GM21515 (cell line): Measurements from ENCODE around the gene RASSF7.

ENCODE experiments used
- ATAC-seq: cut with Tn5 transposase; IDR thresholded peaks from one replicate; pipeline ENCODE4 v1.9.1; 2021; ENCODE audit not compliant: unreplicated experiment

Gene RASSF7

DNA sequence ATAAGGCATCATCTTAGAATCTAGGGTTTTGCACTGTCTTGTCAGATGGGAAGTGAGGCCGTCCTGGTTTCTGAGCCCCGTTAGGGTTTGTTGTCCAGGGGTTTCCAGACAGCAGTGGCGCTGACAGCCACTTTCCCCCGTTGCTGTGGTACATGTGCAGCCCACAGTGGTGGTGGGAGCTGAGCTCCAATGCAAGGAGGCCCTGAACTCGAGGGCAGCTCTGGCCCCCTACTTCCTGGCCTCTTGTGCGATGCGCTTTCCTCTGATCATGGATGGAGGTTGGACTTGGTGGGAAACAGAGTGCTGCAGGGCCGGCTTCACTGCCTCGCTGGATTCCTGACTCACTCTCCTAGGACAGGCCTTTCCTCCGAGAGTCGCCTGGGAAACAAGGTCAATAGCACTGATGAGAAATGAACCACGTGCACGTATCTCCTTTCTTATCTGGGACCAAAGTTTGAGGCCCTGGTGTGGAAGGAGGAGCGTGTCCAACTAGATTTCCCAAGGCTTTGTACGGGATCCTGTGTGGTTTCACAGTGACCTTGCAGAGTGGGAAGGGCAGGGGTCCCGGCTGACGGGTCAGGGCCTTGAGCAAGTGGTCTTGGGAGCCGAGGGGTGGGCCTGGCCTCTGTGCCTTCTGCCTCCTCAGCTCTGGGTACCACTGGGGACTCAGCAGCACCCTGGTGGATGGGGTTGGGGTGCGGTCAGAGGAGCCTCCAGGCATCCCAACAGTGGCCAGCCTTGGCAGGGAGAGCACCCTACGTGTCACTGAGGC, 19.2 kb downstream of the RASSF7 start:
- no peak for ATAC-seq

DNA sequence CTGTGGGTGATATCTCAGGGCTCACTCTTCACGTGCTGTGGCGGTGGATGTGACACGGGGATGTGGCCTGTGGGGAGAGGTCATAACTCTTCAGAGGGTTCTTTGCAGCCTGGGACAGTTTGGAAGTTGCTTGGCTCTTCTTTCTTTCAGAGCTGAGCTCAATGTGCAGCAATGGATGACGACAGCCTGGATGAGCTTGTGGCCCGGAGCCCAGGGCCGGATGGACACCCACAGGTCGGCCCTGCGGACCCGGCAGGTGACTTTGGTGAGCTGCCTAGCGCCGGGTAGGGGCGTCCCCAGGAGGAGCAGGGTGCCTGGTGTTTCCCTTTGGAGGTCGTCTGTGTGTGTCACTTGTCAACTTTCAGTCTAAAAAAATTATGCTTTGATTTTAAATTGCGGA, 20.6 kb downstream of the RASSF7 start:
- ATAC-seq, result no peak

DNA sequence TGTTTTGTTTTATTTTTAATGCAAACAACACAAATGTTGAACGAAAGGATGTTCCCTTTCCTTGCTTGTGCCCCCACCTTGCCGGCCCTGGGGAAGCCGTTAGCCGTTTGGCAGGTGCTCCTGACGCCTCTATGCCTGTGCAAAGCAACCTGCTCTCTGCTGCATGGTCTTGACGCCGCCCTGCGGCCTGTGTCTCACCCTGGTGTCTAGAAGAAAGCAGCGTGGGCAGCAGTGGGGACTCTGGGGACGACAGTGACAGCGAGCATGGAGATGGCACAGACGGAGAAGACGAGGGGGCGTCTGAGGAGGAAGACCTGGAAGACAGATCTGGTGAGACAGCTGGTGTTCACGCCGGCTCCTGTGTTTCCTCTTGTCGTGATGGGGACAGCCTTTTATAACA, 21.0 kb downstream of the RASSF7 start:
- no peak for ATAC-seq

DNA sequence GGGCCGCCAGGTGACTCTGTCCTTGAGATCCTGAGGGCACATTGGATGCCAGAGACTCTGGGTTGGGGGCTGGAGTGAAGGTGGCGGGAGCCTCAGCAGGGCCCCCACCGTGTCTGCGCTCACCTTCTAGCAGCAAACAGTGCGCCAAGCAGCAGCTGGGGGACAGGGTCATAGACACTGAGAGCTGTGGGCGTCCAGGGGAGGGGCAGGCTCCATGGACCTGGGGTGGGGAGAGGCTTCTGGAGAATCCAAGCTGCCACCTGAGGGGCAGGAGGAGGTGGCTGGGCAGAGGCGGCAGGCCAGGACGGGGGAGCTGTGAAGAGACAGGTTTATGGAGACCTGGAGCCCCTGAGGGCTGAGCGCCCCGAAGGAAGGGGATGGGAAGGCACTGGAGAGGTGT, 23.5 kb downstream of the RASSF7 start:
- no peak for ATAC-seq

DNA sequence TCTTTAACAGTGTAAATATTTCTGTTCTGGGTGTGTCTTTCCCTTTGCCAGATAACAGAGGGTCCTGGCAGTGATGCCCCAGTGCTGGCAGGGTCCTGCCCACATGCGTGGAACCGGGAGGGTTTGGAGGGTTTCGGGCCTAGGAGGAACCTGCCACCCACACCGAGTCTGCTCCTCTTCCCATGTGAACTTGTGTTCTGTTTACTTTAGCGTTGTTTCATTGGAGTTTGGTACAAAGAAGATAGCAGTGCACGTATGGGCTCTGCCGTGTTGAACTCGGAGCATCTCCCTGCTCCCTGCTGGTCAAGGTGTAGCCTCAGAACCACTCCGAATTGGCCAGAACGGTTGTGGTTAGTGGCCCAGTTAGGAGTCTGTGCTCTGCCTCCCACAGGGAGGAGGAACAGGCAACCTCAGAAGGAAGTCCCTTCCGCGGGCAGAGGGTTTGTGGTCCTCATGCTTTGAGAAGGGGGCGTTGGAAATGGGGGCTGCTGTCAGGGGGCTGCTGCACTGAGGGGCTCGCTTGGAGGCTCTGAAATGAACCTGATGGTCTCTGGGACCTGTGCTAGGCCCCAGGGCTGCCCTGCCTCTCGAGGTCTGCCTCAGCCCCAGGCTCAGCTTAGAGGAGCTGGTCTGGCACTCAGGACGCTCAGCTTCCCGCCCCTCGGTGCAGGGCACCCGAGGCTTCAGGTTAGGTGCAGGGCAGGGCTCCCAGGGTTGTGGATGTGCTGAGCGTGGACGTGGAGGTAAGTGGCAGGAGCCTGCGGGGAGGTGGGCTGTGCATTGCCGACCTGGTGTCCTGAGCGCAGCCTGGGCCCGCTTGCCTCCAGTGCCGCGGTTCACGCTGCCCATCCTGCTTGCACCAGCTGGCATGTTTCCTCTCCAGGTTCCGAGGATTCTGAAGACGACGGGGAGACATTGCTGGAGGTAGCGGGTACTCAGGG, 25.9 kb downstream of the RASSF7 start:
- no peak for ATAC-seq

DNA sequence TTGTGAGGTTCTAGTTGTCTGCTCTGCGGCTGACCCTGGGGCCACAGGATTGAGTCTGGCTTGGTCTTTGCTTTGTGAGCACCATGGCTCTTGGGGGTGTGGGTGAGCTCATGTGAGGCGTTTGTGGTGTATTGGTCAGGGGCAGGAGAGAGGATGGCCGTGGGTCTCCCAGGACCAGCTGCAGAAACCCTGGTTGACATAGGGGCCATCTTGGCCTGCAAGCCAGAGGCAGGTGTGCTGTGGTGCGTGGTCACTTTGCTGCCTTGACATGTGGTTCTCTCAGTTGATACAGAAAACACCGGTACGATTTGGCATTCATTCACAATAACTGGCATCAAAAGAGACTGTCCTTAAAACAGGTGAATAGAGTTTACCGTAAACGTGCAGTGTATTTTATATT, 26.8 kb downstream of the RASSF7 start:
- ATAC-seq, result no peak

DNA sequence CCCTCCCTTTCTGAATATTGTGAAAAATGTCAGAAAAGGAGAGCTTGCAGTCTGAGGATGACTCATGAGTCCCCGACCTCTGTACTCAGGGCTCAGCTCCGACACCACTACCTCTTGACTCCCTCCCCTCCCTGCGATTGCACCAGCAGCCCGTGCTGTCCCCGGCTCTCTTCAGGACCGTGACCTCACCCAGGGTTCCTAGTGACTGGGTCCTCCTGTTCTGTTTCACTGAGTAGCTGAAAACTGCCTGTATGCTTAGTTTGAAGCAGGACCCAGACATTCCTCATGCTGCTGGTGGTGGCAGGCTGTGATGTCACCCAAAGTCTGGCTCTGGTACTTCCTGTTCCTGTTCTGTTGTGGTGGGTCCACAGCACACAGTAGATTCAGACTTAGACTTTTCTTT, 27.2 kb downstream of the RASSF7 start:
- ATAC-seq, result no peak

DNA sequence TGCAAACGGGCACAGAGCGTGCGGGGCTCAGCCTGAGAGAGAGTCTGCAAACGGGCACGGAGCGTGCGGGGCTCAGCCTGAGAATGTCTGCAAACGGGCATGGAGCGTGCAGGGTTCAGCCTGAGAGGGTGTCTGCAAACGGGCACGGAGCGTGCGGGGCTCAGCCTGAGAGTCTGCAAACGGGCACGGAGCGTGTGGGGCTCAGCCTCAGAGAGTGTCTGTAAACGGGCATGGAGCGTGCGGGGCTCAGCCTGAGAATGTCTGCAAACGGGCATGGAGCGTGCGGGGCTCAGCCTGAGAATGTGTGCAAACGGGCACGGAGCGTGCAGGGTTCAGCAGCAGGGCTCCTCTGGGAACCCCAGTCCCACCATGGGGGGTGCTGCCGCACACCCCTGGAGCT, 29.0 kb downstream of the RASSF7 start:
- ATAC-seq, result no peak

DNA sequence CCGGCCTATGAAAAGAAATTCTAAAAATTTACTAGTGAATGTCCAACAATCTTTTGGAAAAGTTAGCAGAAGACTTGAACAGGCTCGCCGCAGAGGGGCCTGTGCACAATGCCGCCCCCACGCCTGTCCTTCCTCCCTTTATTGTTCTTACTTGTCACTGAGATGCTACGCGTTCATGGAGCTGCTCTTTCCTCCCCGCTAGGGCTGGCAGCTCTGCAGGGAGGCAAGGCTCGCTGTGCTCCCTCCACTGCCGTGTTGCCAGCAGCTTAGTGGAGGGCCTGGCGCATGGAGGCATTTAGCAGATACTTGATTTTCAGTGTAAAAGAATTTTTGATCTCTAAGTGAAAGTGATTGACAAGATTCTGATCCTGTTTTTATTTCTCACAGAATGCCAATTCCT, 30.2 kb downstream of the RASSF7 start:
- ATAC-seq, result no peak

DNA sequence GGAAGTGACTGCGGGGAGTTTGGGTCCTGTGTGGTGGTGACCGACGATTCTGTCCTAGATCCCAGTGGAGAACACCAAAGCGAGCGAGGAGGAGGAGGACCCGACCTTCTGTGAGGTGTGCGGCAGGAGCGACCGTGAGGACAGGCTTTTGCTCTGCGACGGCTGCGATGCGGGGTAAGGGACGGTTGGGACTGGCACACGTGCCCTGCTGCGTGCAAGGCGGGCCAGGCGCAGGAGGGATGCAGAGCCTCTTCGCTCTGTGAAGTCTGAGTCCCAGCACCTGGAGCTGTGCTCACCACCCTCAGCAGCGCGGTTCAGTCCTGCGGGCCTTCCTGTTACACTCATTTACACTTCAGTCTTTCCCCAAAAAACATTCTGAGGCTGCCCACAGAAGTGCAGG, 31.7 kb downstream of the RASSF7 start:
- no peak for ATAC-seq

DNA sequence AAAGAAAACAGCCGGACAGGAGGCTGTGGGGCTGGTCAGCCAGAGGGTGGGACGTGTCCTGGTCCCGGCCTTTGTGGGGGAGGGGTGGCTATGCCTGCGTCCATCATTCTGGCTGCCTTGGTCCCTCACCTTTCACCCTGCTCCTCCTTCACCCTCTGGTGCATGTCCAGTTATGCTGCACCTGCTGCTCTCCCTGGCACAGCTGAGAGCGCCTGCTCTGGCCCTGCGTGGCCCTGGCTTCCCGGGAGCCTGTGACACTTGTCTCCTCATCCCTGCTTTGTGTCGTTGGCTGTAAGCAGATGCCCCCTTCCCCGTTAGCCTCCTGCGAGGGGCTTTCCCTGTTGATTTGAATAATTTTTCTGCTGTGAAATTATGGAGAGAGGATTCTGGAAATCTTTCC, 32.1 kb downstream of the RASSF7 start:
- no peak for ATAC-seq

DNA sequence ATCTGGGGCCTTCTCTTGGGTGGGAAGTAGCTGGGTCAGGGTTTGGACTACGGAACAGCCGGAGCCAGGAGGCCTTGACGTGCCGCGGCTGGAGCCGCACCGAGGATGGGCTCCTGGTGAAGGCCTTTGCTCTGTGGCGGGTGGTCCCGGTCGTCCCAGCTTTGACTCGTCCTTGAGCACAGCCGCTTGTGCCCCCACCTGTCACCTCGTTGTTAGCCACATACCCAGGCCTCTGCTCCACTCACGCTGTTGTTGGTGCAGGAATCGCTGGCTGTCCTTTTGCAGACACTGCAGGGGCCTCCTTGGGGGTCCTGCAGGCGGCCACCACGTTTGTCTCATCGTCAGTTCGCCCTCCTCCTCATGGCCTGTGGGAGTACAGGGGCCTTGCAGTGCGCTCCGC, 32.6 kb downstream of the RASSF7 start:
- no peak for ATAC-seq

DNA sequence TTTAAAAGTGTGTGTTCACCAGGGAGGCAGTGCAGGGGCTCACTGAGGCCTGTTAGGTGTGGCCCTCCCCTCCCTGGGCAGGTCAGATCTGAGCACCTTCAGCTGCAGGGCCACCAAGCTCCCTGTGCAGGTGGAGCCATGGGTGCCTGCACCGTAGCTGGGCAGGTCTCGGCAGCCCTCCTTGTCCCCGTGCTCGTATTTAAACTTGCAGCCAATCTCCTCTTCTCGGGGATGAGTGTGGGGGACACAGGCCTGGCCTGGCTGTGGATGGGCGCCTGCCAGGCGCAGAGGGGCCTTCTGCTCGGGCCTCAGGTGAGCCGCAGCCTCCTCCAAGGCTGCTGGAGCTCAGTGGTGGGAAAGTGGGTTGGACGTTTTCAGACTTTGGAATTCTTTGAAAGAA, 34.6 kb downstream of the RASSF7 start:
- ATAC-seq, result no peak

DNA sequence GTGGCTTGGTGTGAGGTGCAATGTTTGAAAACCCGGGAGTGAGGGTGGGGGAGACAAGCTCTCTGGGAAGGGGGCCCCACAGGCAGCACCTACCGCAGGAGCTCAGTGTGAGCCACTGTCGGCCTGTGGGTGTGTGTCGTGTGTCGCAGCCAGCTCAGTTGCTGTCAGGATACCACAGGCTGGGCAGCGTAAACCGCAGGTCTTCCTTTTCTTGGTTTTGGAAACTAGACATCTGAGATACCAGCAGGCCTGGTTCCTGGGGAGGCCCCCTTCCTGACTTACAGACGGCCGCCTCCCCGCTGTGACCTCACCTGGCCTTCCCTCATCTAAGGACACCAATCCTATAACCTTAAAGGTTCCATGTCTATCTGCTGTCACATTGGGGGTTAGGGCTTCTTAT, 35.6 kb downstream of the RASSF7 start:
- ATAC-seq, result no peak

DNA sequence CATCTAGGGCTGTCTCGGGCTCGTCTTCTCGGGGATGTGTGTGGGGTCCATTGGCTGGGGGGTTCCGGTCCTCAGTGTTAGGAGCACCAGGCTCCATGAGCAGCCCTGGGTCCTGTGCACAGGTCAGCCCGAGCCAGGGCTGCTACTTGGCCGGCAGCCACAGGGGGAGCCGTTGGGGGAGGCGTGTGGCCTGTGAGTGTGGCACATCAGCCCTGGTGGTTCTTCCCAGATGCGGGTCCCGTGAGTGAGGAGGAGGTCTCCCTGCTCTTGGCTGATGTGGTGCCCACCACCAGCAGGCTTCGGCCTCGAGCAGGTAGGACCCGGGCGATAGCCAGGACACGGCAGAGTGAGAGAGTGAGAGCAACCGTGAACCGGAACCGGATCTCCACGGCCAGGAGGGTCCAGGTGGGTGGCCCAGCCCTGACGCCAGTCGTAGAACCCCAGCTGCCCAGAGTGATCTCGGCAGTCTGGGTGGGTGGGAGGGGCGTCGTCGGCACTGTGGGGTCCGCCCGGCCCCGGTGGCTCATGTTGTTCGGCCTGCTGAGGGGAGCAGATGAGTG, 36.5 kb downstream of the RASSF7 start:
- ATAC-seq, result no peak

DNA sequence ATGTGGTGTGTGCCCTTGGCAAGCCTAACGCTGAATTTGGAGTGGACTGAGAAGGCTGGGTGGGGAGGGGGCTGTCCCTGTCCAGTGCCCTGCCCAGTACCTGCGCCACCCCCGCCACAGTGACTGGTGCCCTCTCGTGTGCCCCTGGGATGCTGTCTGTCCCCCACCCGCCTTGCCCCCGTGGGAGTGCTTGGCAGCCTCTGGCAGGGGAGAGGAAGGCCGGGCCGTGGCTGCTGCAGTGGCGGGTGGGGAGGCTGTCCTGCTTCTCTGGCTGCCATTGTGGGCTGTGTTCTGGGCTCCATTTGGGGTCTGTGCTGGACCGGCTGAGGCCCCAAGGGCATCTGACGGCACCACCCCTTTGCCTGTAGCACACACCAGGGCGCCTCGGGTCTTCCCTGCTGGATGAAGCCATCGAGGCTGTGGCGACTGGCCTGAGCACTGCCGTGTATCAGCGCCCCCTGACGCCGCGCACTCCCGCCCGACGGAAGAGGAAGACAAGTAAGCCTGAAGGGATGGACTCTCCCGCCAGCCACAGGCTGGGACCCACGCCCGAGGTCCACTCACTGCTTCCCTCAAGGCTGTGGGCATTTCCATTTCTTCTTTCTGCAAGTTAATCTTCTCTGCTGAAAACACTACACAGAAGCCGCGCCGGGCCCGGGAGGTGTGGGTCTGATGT, 37.4 kb downstream of the RASSF7 start:
- ATAC-seq, result no peak

DNA sequence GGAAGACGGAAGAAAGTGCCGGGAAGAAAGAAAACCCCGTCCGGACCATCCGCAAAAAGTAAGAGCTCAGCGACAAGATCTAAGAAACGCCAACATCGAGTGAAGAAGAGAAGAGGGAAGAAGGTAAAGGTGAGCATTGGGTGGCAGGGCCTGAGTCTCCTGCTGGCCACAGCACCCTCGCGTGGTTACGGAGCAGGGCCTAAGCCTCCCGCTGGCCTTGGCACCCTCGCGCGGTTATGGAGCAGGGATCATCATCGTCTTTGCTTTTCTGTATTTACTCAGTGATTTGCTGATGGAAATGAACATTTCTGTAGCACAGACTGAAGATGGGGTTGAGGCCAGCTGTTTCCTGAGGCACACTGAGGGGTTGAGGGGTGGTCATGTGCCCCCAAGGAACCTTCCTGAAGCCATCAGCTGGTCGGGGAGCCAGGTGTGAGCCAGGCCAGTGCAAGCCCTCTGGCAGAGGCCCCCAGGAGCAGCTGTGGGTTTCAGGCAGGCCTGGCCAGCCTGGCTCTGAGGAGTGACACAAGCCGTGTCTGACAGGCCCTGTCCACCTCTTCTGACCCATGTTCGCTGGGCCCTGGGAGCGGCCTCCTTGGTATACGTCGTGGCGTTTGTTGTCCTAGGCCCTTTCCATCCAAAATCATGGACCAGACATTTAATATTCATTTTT, 40.9 kb downstream of the RASSF7 start:
- ATAC-seq, result no peak

DNA sequence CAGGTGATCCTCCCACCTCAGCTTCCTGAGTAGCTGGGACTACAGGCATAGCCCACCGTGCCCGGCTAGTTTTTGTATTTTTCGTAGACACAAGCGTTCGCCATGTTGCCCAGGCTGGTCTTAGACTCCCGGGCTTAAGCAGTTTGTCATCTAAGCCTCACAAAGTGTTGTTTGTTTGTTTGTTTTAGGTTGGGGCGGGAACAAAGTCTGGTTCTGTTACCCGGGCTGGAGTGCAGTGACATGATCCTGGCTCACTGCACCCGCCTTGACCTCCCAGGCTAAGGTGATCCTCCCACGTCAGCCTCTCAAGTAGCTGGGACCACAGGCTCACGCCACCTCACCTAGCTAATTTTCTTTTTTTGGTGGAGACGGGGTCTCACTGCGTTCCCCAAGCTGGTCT, 42.4 kb downstream of the RASSF7 start:
- no peak for ATAC-seq

DNA sequence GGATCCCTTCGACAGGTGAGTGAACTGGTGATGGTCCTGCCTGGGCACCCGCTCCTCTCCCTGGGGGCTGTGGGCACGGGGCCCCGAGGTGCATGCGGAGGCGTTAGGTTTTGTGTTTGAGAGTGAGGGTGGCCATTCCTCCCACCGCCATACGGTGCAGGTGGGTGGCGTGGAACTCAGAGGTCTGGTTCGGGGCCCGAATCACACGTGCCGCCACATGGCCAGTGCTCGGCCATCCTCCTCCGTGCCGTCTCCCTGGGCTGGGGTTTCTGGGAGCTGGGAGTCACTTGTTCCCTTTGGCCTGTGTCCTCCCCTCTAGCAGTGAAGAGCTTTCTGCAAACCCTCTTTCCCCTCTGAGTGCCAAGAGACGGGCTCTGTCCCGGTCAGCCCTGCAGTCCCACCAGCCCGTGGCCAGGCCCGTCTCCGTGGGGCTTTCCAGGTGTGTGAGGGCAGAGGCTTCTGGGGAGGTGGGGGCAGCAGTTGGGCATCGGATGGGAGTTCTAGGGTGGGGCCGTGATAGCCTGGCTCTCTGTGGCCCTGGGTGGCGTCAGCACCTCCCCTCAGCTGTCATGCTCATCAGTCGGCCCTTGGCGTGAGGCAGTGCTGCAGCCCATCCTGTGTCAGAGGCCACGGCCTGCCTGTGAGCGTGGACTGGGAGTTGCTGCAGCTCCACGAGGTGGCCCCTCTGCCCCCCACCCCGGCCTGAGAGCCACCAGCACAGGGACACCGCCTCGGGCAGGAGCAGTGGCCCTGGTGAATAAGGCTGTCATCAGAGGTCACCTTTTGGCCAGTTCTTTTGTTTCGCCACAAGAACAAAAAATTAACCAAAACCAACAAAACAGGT, 44.7 kb downstream of the RASSF7 start:
- no peak for ATAC-seq

DNA sequence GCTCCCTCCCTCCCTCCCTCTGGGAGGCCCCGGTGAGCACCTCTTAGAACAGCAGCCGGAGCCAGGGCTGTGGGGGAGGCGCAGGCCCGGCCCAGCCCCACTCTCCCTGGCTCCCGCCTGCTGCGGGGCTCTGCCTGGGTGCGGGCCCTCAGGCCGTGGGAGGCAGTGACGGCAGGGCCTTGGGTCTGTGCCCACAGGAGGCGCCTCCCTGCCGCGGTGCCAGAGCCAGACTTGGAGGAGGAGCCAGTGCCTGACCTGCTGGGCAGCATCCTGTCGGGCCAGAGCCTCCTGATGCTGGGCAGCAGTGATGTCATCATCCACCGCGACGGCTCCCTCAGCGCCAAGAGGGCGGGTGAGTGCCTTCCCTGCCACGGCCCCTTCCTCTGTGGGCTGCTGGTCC, 45.5 kb downstream of the RASSF7 start:
- no peak for ATAC-seq
